HepG2 (cell line): ENCODE data around the gene ZMYND19. TPM values are rescaled to one million over a fixed set of nuclear protein-coding genes. Genes with fewer than 3 reads are reported as not detected.

Experiments used
- ARID5B ChIP-seq: IDR thresholded peaks from 2 replicates; pipeline ENCODE4 v1.4.0; 2020; ENCODE audit warnings: mild to moderate bottlenecking, missing genetic modification reagents
- CBX1 ChIP-seq: IDR thresholded peaks from one replicate; pipeline ENCODE4 v1.6.1; 2016; ENCODE audit warnings: antibody characterized with exemption, low read depth
- GFI1 ChIP-seq: sonication (generic); formaldehyde crosslinking; IDR thresholded peaks from 2 replicates; pipeline ENCODE4 v1.5.0; 2020; ENCODE audit warnings: missing genetic modification reagents, mild to moderate bottlenecking, borderline replicate concordance
- MTERF4 ChIP-seq: sonication (generic); formaldehyde crosslinking; IDR thresholded peaks from 2 replicates; pipeline ENCODE4 v1.8.0; 2023; ENCODE audit warnings: mild to moderate bottlenecking, missing genetic modification reagents
- NFRKB ChIP-seq: fragments of 450-650 bp; IDR thresholded peaks from 2 replicates; pipeline ENCODE4 v1.6.1; 2017
- SALL2 ChIP-seq: sonication (generic); formaldehyde crosslinking; IDR thresholded peaks from 2 replicates; pipeline ENCODE4 v1.8.1; 2023; ENCODE audit warnings: mild to moderate bottlenecking, missing genetic modification reagents, inconsistent platforms
- ZFP36 ChIP-seq: fragments of 150-350 bp; IDR thresholded peaks from 2 replicates; pipeline ENCODE4 v1.6.1; 2018; ENCODE audit warnings: borderline replicate concordance, low read length, low read depth; ENCODE audit not compliant: partially characterized antibody
- ZNF276 ChIP-seq: sonication (generic); formaldehyde crosslinking; IDR thresholded peaks from 2 replicates; pipeline ENCODE4 v1.4.0; 2020; ENCODE audit warnings: mild to moderate bottlenecking, low read depth, missing genetic modification reagents
- ZNF383 ChIP-seq: sonication (generic); formaldehyde crosslinking; IDR thresholded peaks from 2 replicates; pipeline ENCODE4 v1.4.0; 2020; ENCODE audit warnings: missing genetic modification reagents, mild to moderate bottlenecking, borderline replicate concordance
- ZNF75D ChIP-seq: sonication (generic); formaldehyde crosslinking; IDR thresholded peaks from 2 replicates; pipeline ENCODE4 v1.8.1; 2023; ENCODE audit warnings: missing genetic modification reagents, mild to moderate bottlenecking, borderline replicate concordance
- ZSCAN5A ChIP-seq: sonication (generic); formaldehyde crosslinking; IDR thresholded peaks from 2 replicates; pipeline ENCODE4 v1.8.0; 2022; ENCODE audit warnings: mild to moderate bottlenecking, missing genetic modification reagents, borderline replicate concordance
- polyA plus RNA-seq, 8 experiments: library from polyadenylated mRNA; depleted of rRNA in 3 of 8; stranded (reverse) in 7 of 8; unstranded in 1 of 8; fragments of >200 nt; fragmentation: Illumina TruSeq in 4 of 8; extraction: Trizol in 4 of 8; gene quantifications; 2 replicates each; pipeline versions ENCODE4 v1.2.1 to v1.2.3, GENCODE V29; 2011 to 2016; ENCODE audit warnings: low read depth in 4 of 8, missing spikeins in 1 of 8, mixed read lengths in 1 of 8; ENCODE audit not compliant: insufficient read depth in 1 of 8
- total RNA-seq, 5 experiments: library from RNA; depleted of rRNA; stranded (reverse); fragments of >200 nt; fragmentation: Illumina TruSeq; extraction: Trizol; gene quantifications; 2 replicates each; pipeline ENCODE4 v1.2.3, GENCODE V29; 2016; ENCODE audit warnings: low read depth in 1 of 5
- TF ChIP-seq, protein P1 (sequence below), 2 experiments: sonication (generic) in 1 of 2; formaldehyde crosslinking in 1 of 2; IDR thresholded peaks; 2 replicates each; pipeline versions ENCODE4 v1.5.1 to v1.6.1; 2011 to 2020; ENCODE audit warnings: borderline replicate concordance in 1 of 2, low read depth in 1 of 2, low read length in 1 of 2, mild to moderate bottlenecking in 1 of 2, missing genetic modification reagents in 1 of 2, moderate library complexity in 1 of 2
- TF ChIP-seq, protein P2 (sequence below): sonication (generic); formaldehyde crosslinking; IDR thresholded peaks from 2 replicates; pipeline ENCODE4 v1.4.0; 2020; ENCODE audit warnings: mild to moderate bottlenecking, missing genetic modification reagents
- TF ChIP-seq, protein P3 (sequence below): sonication (generic); formaldehyde crosslinking; IDR thresholded peaks from 2 replicates; pipeline ENCODE4 v1.5.0; 2020; ENCODE audit warnings: missing genetic modification reagents

Gene ZMYND19
- total and polyA plus RNA-seq, 2 of the 13 experiments (the other 11 are each of a cell fraction or from before 2014, with no cell fraction given), result 21.3 to 38.7 TPM

DNA sequence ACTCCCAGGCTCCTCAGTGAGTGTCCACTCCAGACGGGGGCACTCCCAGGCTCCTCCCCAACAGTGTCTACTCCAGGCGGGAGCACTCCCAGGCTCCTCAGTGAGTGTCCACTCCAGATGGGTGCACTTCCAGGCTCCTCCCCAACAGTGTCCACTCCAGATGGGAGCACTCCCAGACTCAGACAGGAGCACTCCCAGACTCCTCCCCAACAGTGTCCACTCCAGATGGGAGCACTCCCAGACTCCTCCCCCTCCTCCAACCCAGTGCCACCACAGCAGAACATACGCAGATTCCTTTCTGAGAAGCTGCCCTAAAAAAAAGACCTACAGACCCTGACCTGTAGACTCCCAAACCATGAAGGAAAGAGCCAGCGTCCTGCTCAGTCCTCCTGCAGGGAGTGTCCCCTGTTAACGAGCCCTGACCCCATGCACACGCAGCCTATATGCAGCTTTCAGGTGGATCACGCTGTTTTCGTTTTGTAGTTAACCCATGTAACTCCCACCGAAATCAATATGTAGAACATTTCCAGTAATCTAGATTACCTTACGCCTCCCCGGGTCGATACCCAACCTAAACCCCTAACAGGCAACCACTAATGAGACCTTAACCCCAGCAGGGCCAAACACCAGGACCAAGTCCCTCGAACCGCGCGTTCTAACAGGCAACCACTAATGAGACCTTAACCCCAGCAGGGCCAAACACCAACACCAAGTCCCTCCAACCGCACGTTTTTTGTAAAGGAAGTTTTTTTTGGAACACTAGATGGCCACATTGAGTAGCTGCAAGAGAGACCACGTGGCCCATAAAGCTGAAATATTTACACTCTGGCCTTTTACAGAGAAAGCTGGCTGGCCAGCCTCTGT is 55.8 kb downstream of the ZMYND19 start (continued):
- TF ChIP-seq, protein P1, sequence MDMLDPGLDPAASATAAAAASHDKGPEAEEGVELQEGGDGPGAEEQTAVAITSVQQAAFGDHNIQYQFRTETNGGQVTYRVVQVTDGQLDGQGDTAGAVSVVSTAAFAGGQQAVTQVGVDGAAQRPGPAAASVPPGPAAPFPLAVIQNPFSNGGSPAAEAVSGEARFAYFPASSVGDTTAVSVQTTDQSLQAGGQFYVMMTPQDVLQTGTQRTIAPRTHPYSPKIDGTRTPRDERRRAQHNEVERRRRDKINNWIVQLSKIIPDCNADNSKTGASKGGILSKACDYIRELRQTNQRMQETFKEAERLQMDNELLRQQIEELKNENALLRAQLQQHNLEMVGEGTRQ (IDR thresholded peaks at IDR 0.05; ENCODE audit: low read depth, low read length), result peak; percentile 85
- TF ChIP-seq, protein P1 (CRISPR knock-in tag; IDR thresholded peaks at IDR 0.05; ENCODE audit: borderline replicate concordance), result peak; percentile 94; the same call in 1 of the 2 replicates
- TF ChIP-seq ZNF383 (CRISPR knock-in tag) (no peak), ZNF75D (CRISPR knock-in tag) (no peak), CBX1 (no peak), ZFP36 (no peak), ZNF276 (CRISPR knock-in tag) (no peak), ARID5B (CRISPR knock-in tag) (peak; percentile 44; the same call in 1 of the 2 replicates), MTERF4 (CRISPR knock-in tag) (no peak), ZSCAN5A (CRISPR knock-in tag) (no peak), GFI1 (no peak), NFRKB (no peak), SALL2 (0 out of 2 replicates have a peak, but pooled peaks have one; percentile 46)
- TF ChIP-seq, protein P2, sequence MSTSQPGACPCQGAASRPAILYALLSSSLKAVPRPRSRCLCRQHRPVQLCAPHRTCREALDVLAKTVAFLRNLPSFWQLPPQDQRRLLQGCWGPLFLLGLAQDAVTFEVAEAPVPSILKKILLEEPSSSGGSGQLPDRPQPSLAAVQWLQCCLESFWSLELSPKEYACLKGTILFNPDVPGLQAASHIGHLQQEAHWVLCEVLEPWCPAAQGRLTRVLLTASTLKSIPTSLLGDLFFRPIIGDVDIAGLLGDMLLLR (CRISPR knock-in tag), result peak; percentile 30; the same call in 1 of the 2 replicates
- TF ChIP-seq, protein P3, sequence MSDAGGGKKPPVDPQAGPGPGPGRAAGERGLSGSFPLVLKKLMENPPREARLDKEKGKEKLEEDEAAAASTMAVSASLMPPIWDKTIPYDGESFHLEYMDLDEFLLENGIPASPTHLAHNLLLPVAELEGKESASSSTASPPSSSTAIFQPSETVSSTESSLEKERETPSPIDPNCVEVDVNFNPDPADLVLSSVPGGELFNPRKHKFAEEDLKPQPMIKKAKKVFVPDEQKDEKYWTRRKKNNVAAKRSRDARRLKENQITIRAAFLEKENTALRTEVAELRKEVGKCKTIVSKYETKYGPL (CRISPR knock-in tag), result no peak
